Esophagus squamous epithelium (tissue), 5 donors: Measurements from ENCODE around the gene SNAPC2. TPM values are rescaled to one million over a fixed set of nuclear protein-coding genes. Genes with fewer than 3 reads are reported as not detected.

Source experiments
- DNase-seq: peaks from one replicate; lab custom pipeline; 2025; lab: John Stamatoyannopoulos, UW
- H3K27ac ChIP-seq, 4 donors: fragments of 200-600 bp; sonication (generic); one replicate each; pipeline ENCODE4 v1.5.1; 2016 to 2019; ENCODE audit warnings: mild to moderate bottlenecking in 1 of 4
- H3K27me3 ChIP-seq, 4 donors: fragments of 200-600 bp; sonication (generic); 1 replicate in 3 of 4; 2 replicates in 1 of 4; pipeline versions ENCODE4 v1.5.1 to v1.6.0; 2017 to 2021; ENCODE audit warnings: antibody characterized with exemption in 1 of 4
- H3K36me3 ChIP-seq, 3 donors: fragments of 200-600 bp; sonication (generic); one replicate each; pipeline ENCODE4 v1.5.1; 2016 to 2019
- H3K4me1 ChIP-seq, 3 donors: fragments of 200-600 bp; sonication (generic); one replicate each; pipeline ENCODE4 v1.5.1; 2017 to 2019
- H3K4me3 ChIP-seq, 4 donors: fragments of 200-600 bp; sonication (generic); 1 replicate in 3 of 4; 2 replicates in 1 of 4; pipeline ENCODE4 v1.5.1; 2016 to 2019; ENCODE audit warnings: mild to moderate bottlenecking in 2 of 4, moderate library complexity in 1 of 4
- H3K9me3 ChIP-seq, 3 donors: fragments of 200-600 bp; sonication (generic); one replicate each; pipeline ENCODE4 v1.5.1; 2016 to 2019
- POLR2A ChIP-seq, 4 donors: fragments of 450-650 bp; IDR thresholded peaks; one replicate each; pipeline ENCODE4 v1.6.1; 2017; ENCODE audit warnings: antibody characterized with exemption in 4 of 4, mild to moderate bottlenecking in 4 of 4, moderate library complexity in 3 of 4
- WGBS, 2 donors: methylation state at CpG; one replicate each; pipeline ENCODE4 v1.1.5; 2018; 5-methylcytosine and 5-hydroxymethylcytosine counted together
- intact Hi-C: fragments of 100-400 bp; cut with DNase I; formaldehyde crosslinking; loops from one replicate; pipeline ENCODE4 v1.15.0; 2022
- total RNA-seq, 4 donors: library from RNA; depleted of rRNA; stranded (reverse); fragments of >200 nt; gene quantifications; one replicate each; pipeline ENCODE4 v1.1.0, GENCODE V29; 2016
- TF ChIP-seq, protein P1 (sequence below), 6 experiments: fragments of 450-650 bp in 4 of 6; fragments of 200-600 bp in 2 of 6; sonication (generic) in 2 of 6; IDR thresholded peaks; one replicate each; pipeline ENCODE4 v1.5.1; 2016 to 2019; ENCODE audit warnings: antibody characterized with exemption in 6 of 6, mild to moderate bottlenecking in 4 of 6, moderate library complexity in 4 of 6
- donor health status: DM: yes; HTN: yes; CAD: no.

Gene SNAPC2, protein sequence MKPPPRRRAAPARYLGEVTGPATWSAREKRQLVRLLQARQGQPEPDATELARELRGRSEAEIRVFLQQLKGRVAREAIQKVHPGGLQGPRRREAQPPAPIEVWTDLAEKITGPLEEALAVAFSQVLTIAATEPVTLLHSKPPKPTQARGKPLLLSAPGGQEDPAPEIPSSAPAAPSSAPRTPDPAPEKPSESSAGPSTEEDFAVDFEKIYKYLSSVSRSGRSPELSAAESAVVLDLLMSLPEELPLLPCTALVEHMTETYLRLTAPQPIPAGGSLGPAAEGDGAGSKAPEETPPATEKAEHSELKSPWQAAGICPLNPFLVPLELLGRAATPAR
- 10 to 100 TPM in 1 of 4 donors, 1 to 10 TPM in 3; 6.2 to 10.9 (median 6.4) TPM for total RNA-seq

DNA sequence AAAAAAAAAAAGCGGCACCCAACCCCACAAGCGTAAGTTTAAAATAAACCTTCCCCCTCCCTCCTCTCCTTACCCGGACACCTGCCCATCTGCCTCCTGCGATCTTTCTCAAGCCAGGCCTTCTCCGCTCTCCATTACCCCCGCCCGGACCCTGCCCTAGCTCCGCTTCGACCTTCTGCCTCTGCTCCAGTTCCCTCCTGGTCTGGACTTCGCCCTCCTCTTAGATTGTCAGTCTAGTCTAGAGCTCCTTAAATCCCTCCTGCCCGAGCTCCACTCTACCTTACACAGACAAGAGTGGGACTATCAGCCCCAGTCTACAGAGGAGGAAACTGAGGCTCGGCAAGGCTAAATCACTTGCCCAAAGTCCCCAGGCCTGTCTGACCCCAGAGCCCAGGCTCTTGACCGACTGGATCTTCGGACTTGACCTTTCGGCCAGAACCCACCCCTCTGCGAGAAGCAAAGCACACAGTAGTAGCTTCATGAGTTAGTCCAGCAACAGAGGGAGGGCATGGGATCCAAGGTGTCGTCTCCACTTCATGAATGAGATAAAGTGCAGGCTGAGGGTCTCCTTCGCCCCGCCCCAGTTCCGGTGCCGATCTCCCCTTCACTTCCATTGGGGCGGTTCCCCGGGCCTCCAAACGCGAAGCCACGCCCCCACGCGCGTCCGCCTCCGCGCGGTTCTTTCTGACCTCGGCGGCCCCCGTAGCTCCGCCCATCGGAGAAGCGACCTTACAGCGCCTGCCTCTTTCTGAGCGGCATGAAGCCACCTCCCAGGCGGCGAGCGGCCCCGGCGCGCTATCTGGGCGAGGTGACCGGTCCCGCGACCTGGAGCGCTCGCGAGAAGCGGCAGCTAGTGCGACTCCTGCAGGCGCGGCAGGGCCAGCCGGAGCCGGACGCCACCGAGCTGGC is at the start of gene SNAPC2:
SNAPC2 (plus strand) TSS at position 729 of the 909 bp plus-strand sequence; CDS start at position 758, 29 bp downstream.
- peak; percentile 82 for DNase-seq
- H3K4me3 ChIP-seq: peak within 1 kb of the TSS; percentile 55 to 96 (median 70)
- TF ChIP-seq, protein P1, sequence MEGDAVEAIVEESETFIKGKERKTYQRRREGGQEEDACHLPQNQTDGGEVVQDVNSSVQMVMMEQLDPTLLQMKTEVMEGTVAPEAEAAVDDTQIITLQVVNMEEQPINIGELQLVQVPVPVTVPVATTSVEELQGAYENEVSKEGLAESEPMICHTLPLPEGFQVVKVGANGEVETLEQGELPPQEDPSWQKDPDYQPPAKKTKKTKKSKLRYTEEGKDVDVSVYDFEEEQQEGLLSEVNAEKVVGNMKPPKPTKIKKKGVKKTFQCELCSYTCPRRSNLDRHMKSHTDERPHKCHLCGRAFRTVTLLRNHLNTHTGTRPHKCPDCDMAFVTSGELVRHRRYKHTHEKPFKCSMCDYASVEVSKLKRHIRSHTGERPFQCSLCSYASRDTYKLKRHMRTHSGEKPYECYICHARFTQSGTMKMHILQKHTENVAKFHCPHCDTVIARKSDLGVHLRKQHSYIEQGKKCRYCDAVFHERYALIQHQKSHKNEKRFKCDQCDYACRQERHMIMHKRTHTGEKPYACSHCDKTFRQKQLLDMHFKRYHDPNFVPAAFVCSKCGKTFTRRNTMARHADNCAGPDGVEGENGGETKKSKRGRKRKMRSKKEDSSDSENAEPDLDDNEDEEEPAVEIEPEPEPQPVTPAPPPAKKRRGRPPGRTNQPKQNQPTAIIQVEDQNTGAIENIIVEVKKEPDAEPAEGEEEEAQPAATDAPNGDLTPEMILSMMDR (IDR thresholded peaks at IDR 0.05): peak in 1 of 6 experiments; percentile 18
- peak in 2 of 4 donors; percentile 38 to 63 for TF ChIP-seq POLR2A (IDR thresholded peaks at IDR 0.05)
- peaks cover 13 to 54% (median 24%) of the 10 kb centered on the region in 4 donors for H3K27me3 ChIP-seq
- peak within 1 kb of the TSS; percentile 86 to 97 (median 94) for H3K27ac ChIP-seq
- H3K36me3 ChIP-seq: peaks cover 0 to 18% (median 11%) of the 10 kb centered on the region in 3 donors
- intact Hi-C loops: no loop called here
- peaks cover 45 to 90% (median 49%) of the 10 kb centered on the region in 3 donors for H3K4me1 ChIP-seq
- 20 to 48% methylated on average over 12 to 14 of the region's 62 CpGs for WGBS, 2 donors
- H3K9me3 ChIP-seq: no peaks in the 10 kb centered on the region

DNA sequence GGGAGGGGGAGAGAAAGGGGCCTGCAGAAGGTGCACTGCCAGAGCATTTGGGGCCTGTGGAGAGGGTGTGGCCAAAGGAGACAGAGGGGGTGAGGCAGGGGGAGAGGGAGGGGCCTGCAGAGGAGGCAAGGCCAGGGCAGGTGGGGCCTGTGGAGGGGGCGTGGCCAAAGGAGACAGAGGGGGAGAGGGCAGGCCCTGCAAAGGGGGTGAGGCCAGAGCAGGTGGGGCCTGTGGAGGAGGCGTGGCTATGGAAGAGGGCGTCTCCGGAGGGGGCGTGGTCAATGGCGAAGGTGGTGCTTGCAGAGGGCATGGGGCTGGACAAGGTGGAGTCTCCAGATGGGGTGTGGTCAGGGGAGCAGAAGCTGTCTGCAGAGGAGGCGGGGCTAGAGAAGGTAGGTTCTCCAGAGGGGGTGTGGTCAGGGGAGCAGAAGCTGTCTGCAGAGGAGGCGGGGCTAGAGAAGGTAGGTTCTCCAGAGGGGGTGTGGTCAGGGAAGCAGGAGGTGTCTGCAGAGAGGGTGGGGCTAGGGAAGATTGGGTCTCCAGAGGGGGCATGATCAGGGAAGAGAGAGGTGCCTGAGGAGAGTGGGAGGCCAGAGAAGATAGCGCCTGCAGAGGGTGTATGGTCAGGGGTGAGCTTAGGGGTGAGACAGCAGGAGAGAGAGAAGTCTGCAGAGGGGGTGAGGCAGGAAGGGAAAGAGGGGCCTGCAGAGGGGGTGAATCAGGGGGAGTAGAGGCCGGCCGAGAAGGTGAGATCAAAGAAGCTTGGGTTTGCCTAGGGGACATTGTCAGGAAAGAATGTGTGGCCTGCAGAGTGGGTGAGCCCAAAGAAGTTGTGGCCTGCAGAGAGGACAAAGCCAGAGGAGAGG is 49.3 kb upstream of the SNAPC2 start:
- Histone ChIP-seq H3K9me3 (no peaks in the 10 kb centered on the region), H3K4me1 (peaks cover 29 to 84% (median 41%) of the 10 kb centered on the region in 3 donors), H3K4me3 (no peak overlapping the region), H3K27ac (peak overlapping the region in 2 of 4 donors; percentile 4 to 58), H3K27me3 (peaks cover 11 to 68% (median 21%) of the 10 kb centered on the region in 4 donors), H3K36me3 (no peaks in the 10 kb centered on the region)
- 51 to 52% methylated on average over 11 of the region's 11 CpGs for WGBS, 2 donors
- TF ChIP-seq, protein P1 (IDR thresholded peaks at IDR 0.05): no peak
- TF ChIP-seq POLR2A (IDR thresholded peaks at IDR 0.05): no peak
- intact Hi-C loops: no loop called here
- no peak for DNase-seq

DNA sequence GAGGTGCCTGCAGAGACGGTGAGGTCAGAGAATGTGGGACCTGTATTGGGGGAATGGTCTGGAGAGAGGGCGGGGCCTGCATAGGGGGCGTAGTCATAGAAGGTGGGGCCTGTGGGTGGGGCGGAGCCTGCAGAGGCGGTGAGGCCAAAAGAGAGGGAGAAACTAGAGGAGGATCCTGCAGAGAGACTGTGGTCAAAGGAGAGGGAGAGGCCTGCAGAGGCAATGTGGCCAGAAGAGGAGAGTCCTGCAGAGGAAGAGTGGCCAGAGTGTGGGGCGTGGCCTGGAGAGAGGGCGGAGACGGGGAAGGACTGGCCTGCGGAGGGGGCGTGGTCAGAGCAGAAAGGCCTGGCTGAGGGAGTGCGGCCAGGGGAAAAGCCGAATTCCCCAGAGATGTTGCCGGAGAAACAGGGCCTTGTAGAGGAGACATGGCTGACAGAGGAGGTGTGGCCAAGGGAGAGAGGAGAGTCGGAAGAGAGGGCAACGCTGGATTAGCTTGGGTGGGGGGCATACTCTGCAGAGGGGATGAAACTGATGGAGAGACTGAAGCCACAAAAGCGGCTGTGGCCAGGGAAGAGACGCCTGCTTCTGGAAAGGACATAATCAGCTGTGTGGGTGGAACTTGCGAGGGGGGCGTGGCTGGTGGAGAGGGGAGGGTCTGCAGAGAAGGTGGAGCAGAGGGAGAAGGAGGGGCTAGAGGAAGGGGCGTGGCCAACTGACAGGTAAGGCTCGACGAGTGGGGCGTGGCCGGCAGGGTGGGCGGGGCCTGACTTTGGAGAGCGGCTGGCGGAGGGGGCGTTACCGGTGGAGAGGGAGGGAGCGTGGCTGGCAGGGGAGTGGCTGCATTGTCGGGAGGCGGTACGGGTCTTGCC is 48.5 kb upstream of the SNAPC2 start:
- H3K4me1 ChIP-seq: peaks cover 28 to 76% (median 41%) of the 10 kb centered on the region in 3 donors
- H3K36me3 ChIP-seq: no peaks in the 10 kb centered on the region
- no peak for DNase-seq
- WGBS, 2 donors: 7% methylated on average over 33 of the region's 33 CpGs
- H3K27me3 ChIP-seq: peaks cover 11 to 70% (median 21%) of the 10 kb centered on the region in 4 donors
- intact Hi-C loops: no loop called here
- H3K9me3 ChIP-seq: no peaks in the 10 kb centered on the region
- peak overlapping the region in 3 of 4 donors; percentile 18 to 58 (median 23) for H3K27ac ChIP-seq
- TF ChIP-seq, protein P1 (IDR thresholded peaks at IDR 0.05): no peak
- TF ChIP-seq POLR2A (IDR thresholded peaks at IDR 0.05): no peak
- peak overlapping the region in 3 of 4 donors; percentile 15 to 44 (median 27) for H3K4me3 ChIP-seq
